GM12878 (cell line): Measurements from ENCODE around the gene CSNK1G1. TPM values are rescaled to one million over a fixed set of nuclear protein-coding genes. Genes with fewer than 3 reads are reported as not detected.

Experiments
- ETV6 ChIP-seq, 2 experiments: fragments of 450-650 bp in 1 of 2; IDR thresholded peaks in 1 of 2; conservative IDR thresholded peaks in 1 of 2; 2 replicates each; pipeline ENCODE4 v1.6.1; 2014; ENCODE audit warnings: antibody characterized with exemption in 1 of 2, borderline replicate concordance in 1 of 2, low read depth in 1 of 2, mild to moderate bottlenecking in 1 of 2, moderate library complexity in 1 of 2
- KLF5 ChIP-seq: fragments of 450-650 bp; IDR thresholded peaks from 2 replicates; pipeline ENCODE4 v1.6.1; 2014; ENCODE audit warnings: mild to moderate bottlenecking; ENCODE audit not compliant: partially characterized antibody
- SPI1 ChIP-seq: IDR thresholded peaks from 2 replicates; pipeline ENCODE4 v1.6.1; 2011; ENCODE audit warnings: low read depth, mild to moderate bottlenecking, low read length, moderate library complexity, borderline replicate concordance; ENCODE audit not compliant: insufficient read depth
- STAT3 ChIP-seq: IDR thresholded peaks from 2 replicates; pipeline ENCODE4 v1.6.1; 2011; ENCODE audit warnings: low read depth, low read length, improper control_type of control experiment
- polyA plus RNA-seq, 11 experiments: library from polyadenylated mRNA; depleted of rRNA in 4 of 11; unstranded in 6 of 11; stranded (reverse) in 5 of 11; fragments of >200 nt; fragmentation: Nextera tagmentation in 4 of 11; fragmentation: Illumina TruSeq in 1 of 11; extraction: Ambion mirVana in 4 of 11; extraction: Trizol in 1 of 11; gene quantifications; 1 replicate in 1 of 11; 2 replicates in 10 of 11; pipeline versions ENCODE4 v1.2.1 to v1.2.3, GENCODE V29; 2011 to 2016; ENCODE audit warnings: inconsistent platforms in 2 of 11, missing spikeins in 2 of 11, low read depth in 1 of 11
- total RNA-seq, 4 experiments: library from RNA; depleted of rRNA in 3 of 4; stranded (reverse); fragments of >200 nt in 3 of 4; fragmentation: Illumina TruSeq in 1 of 4; extraction: Trizol in 1 of 4; gene quantifications; 2 replicates each; pipeline versions ENCODE4 v1.2.1 to v1.2.3, GENCODE V29; 2013 to 2021
- TF ChIP-seq, protein P1 (sequence below), 3 experiments: IDR thresholded peaks in 2 of 3; conservative IDR thresholded peaks in 1 of 3; 2 replicates each; pipeline ENCODE4 v1.5.1; 2011; ENCODE audit warnings: low read depth in 3 of 3, low read length in 3 of 3, mild to moderate bottlenecking in 3 of 3, control low read depth in 2 of 3, moderate library complexity in 2 of 3, inconsistent platforms in 1 of 3, mixed read lengths in 1 of 3; ENCODE audit not compliant: control insufficient read depth in 2 of 3, insufficient read depth in 1 of 3; ENCODE audit errors: extremely low read depth in 1 of 3
- TF ChIP-seq, protein P2 (sequence below): fragments of 450-650 bp; conservative IDR thresholded peaks from 2 replicates; pipeline ENCODE4 v1.6.1; 2017; ENCODE audit warnings: mild to moderate bottlenecking, moderate library complexity
- TF ChIP-seq, protein P3 (sequence below): fragments of 450-650 bp; IDR thresholded peaks from 2 replicates; pipeline ENCODE4 v1.6.1; 2017; ENCODE audit warnings: low read depth, mild to moderate bottlenecking, moderate library complexity

The CSNK1G1 gene
- total and polyA plus RNA-seq, 10 of the 15 experiments (the other 5 are each of a cell fraction or from before 2014, with no cell fraction given), result 6.1 to 23.4 (median 15.3) TPM

DNA sequence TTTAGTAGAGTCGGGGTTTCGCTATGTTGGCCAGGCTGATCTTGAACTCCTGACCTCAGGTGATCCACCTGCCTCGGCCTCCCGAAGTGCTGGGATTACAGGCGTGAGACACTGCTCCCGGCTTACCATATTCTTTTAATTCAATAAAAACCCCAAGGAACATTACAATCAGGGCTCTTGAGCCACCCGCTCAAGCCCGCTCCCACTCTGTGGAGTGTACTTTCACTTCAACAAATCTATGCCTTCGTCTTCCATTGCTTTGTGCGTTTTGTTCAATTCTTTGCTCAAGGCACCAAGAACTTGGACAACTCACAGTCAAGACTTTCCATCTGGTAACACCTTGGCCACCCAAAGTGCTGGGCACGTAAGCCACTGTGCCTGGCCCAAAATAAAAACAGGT, 130.2 kb downstream of the CSNK1G1 start (continued):
- TF ChIP-seq, protein P1, sequence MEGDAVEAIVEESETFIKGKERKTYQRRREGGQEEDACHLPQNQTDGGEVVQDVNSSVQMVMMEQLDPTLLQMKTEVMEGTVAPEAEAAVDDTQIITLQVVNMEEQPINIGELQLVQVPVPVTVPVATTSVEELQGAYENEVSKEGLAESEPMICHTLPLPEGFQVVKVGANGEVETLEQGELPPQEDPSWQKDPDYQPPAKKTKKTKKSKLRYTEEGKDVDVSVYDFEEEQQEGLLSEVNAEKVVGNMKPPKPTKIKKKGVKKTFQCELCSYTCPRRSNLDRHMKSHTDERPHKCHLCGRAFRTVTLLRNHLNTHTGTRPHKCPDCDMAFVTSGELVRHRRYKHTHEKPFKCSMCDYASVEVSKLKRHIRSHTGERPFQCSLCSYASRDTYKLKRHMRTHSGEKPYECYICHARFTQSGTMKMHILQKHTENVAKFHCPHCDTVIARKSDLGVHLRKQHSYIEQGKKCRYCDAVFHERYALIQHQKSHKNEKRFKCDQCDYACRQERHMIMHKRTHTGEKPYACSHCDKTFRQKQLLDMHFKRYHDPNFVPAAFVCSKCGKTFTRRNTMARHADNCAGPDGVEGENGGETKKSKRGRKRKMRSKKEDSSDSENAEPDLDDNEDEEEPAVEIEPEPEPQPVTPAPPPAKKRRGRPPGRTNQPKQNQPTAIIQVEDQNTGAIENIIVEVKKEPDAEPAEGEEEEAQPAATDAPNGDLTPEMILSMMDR (IDR thresholded peaks at IDR 0.05 in 2 of 3, conservative IDR thresholded peaks at IDR 0.05 in 1 of 3; ENCODE audit: control insufficient read depth in 2 of 3, extremely low read depth in 1 of 3, insufficient read depth in 1 of 3, low read depth in 3 of 3, low read length in 3 of 3), result no peak
- TF ChIP-seq SPI1 (no peak), STAT3 (no peak), ETV6 (conservative IDR thresholded peaks at IDR 0.05 in 1 of 2, IDR thresholded peaks at IDR 0.05 in 1 of 2; ENCODE audit: borderline replicate concordance in 1 of 2, low read depth in 1 of 2) (no peak), KLF5 (no peak)
- TF ChIP-seq, protein P2, sequence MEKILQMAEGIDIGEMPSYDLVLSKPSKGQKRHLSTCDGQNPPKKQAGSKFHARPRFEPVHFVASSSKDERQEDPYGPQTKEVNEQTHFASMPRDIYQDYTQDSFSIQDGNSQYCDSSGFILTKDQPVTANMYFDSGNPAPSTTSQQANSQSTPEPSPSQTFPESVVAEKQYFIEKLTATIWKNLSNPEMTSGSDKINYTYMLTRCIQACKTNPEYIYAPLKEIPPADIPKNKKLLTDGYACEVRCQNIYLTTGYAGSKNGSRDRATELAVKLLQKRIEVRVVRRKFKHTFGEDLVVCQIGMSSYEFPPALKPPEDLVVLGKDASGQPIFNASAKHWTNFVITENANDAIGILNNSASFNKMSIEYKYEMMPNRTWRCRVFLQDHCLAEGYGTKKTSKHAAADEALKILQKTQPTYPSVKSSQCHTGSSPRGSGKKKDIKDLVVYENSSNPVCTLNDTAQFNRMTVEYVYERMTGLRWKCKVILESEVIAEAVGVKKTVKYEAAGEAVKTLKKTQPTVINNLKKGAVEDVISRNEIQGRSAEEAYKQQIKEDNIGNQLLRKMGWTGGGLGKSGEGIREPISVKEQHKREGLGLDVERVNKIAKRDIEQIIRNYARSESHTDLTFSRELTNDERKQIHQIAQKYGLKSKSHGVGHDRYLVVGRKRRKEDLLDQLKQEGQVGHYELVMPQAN, result no peak
- TF ChIP-seq, protein P3, sequence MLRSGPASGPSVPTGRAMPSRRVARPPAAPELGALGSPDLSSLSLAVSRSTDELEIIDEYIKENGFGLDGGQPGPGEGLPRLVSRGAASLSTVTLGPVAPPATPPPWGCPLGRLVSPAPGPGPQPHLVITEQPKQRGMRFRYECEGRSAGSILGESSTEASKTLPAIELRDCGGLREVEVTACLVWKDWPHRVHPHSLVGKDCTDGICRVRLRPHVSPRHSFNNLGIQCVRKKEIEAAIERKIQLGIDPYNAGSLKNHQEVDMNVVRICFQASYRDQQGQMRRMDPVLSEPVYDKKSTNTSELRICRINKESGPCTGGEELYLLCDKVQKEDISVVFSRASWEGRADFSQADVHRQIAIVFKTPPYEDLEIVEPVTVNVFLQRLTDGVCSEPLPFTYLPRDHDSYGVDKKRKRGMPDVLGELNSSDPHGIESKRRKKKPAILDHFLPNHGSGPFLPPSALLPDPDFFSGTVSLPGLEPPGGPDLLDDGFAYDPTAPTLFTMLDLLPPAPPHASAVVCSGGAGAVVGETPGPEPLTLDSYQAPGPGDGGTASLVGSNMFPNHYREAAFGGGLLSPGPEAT, result no peak
